Tibial nerve (tissue), 4 donors: Measurements from ENCODE around the gene CFAP57. TPM values are rescaled to one million over a fixed set of nuclear protein-coding genes. Genes with fewer than 3 reads are reported as not detected.

Experiments used
- DNase-seq, 2 donors: peaks; one replicate each; pipeline ENCODE4 v3.0.0-alpha.2; 2019; ENCODE audit warnings: low spot score in 2 of 2
- H3K27ac ChIP-seq, 4 donors: fragments of 200-600 bp; sonication (generic) in 3 of 4; one replicate each; pipeline ENCODE4 v1.5.1; 2017 to 2019; ENCODE audit warnings: mild to moderate bottlenecking in 1 of 4
- H3K27me3 ChIP-seq, 2 donors: fragments of 200-600 bp; sonication (generic) in 1 of 2; one replicate each; pipeline versions ENCODE4 v1.5.1 to v1.6.0; 2017 to 2019
- H3K36me3 ChIP-seq, 3 donors: fragments of 200-600 bp; sonication (generic); one replicate each; pipeline ENCODE4 v1.5.1; 2018 to 2019
- H3K4me1 ChIP-seq, 4 donors: fragments of 200-600 bp; sonication (generic) in 3 of 4; one replicate each; pipeline ENCODE4 v1.5.1; 2017 to 2019
- H3K4me3 ChIP-seq, 4 donors: fragments of 200-600 bp; sonication (generic) in 3 of 4; one replicate each; pipeline ENCODE4 v1.5.1; 2017 to 2019; ENCODE audit warnings: mild to moderate bottlenecking in 1 of 4, moderate library complexity in 1 of 4
- H3K9me3 ChIP-seq, 4 donors: fragments of 200-600 bp; sonication (generic) in 3 of 4; one replicate each; pipeline ENCODE4 v1.5.1; 2017 to 2019
- CTCF ChIP-seq, 5 experiments: fragments of 200-600 bp in 3 of 5; fragments of 450-650 bp in 2 of 5; sonication (generic) in 3 of 5; IDR thresholded peaks; one replicate each; pipeline ENCODE4 v1.5.1; 2016 to 2019; ENCODE audit warnings: antibody characterized with exemption in 5 of 5, mild to moderate bottlenecking in 3 of 5, moderate library complexity in 2 of 5
- EP300 ChIP-seq, 2 donors: sonication (generic); formaldehyde crosslinking; IDR thresholded peaks; one replicate each; pipeline ENCODE4 v1.6.1; 2017; ENCODE audit warnings: antibody characterized with exemption in 2 of 2, mild to moderate bottlenecking in 1 of 2
- POLR2A ChIP-seq, 2 donors: fragments of 450-650 bp; IDR thresholded peaks; one replicate each; pipeline ENCODE4 v1.6.1; 2017; ENCODE audit warnings: antibody characterized with exemption in 2 of 2, mild to moderate bottlenecking in 2 of 2, moderate library complexity in 2 of 2
- WGBS, 2 donors: methylation state at CpG; one replicate each; pipeline ENCODE4 v1.1.5; 2018; 5-methylcytosine and 5-hydroxymethylcytosine counted together
- total RNA-seq, 4 donors: library from RNA; depleted of rRNA; stranded (reverse); fragments of >200 nt; gene quantifications; one replicate each; pipeline ENCODE4 v1.1.0, GENCODE V29; 2016

The CFAP57 gene
- total RNA-seq, 4 donors from 2014 or later, result 0.21 to 0.30 (median 0.22) TPM; not detected in 1

GRCh38 chr1:43282220-43283195 lies 110.4 kb downstream of the CFAP57 start:
- no peaks in the 10 kb centered on the region for H3K27me3 ChIP-seq
- H3K9me3 ChIP-seq, result no peaks in the 10 kb centered on the region
- H3K4me1 ChIP-seq, result no peaks in the 10 kb centered on the region
- TF ChIP-seq EP300 (IDR thresholded peaks at IDR 0.05) (no peak), CTCF (IDR thresholded peaks at IDR 0.05) (no peak), POLR2A (IDR thresholded peaks at IDR 0.05) (no peak)
- H3K4me3 ChIP-seq, result no peak overlapping the region
- DNase-seq, result no peak
- no peaks in the 10 kb centered on the region for H3K36me3 ChIP-seq
- 68 to 79% methylated on average over 9 to 15 of the region's 15 CpGs for WGBS, 2 donors
- H3K27ac ChIP-seq, result peak overlapping the region in 2 of 4 donors; percentile 29 to 55

GRCh38 chr1:43284065-43284464 lies 111.9 kb downstream of the CFAP57 start:
- no peaks in the 10 kb centered on the region for H3K9me3 ChIP-seq
- 96 to 97% methylated on average over 3 of the region's 3 CpGs for WGBS, 2 donors
- no peak overlapping the region for H3K27ac ChIP-seq
- no peak for DNase-seq
- no peaks in the 10 kb centered on the region for H3K4me1 ChIP-seq
- TF ChIP-seq CTCF (IDR thresholded peaks at IDR 0.05) (no peak), EP300 (IDR thresholded peaks at IDR 0.05) (no peak), POLR2A (IDR thresholded peaks at IDR 0.05) (no peak)
- H3K27me3 ChIP-seq, result no peaks in the 10 kb centered on the region
- no peak overlapping the region for H3K4me3 ChIP-seq
- H3K36me3 ChIP-seq, result no peaks in the 10 kb centered on the region

- Histone ChIP-seq H3K9me3 (no peaks in the 10 kb centered on the region), H3K4me1 (no peaks in the 10 kb centered on the region), H3K4me3 (peak overlapping the region in 1 of 4 donors; percentile 1), H3K27me3 (no peaks in the 10 kb centered on the region), H3K27ac (peak overlapping the region in 1 of 4 donors; percentile 30), H3K36me3 (no peaks in the 10 kb centered on the region)
- no peak for DNase-seq
- TF ChIP-seq EP300 (IDR thresholded peaks at IDR 0.05), result no peak
- TF ChIP-seq CTCF (IDR thresholded peaks at IDR 0.05), result no peak
- TF ChIP-seq POLR2A (IDR thresholded peaks at IDR 0.05), result no peak
- 83 to 84% methylated on average over 12 of the region's 12 CpGs for WGBS, 2 donors
Measured at GRCh38 chr1:43284546-43285110, 112.5 kb downstream of the CFAP57 start.

- no peak for DNase-seq
- Histone ChIP-seq H3K27ac (peak within 1 kb of the TSS in 1 of 4 donors; percentile 30), H3K9me3 (no peaks in the 10 kb centered on the region), H3K4me1 (no peaks in the 10 kb centered on the region), H3K36me3 (no peaks in the 10 kb centered on the region), H3K4me3 (peak within 1 kb of the TSS in 1 of 4 donors; percentile 1), H3K27me3 (no peaks in the 10 kb centered on the region)
- WGBS, 2 donors, result 54% methylated on average over 14 to 19 of the region's 19 CpGs
- no peak for TF ChIP-seq EP300 (IDR thresholded peaks at IDR 0.05)
- peak in 1 of 5 experiments; percentile 6 for TF ChIP-seq CTCF (IDR thresholded peaks at IDR 0.05)
- TF ChIP-seq POLR2A (IDR thresholded peaks at IDR 0.05), result no peak
Measured at GRCh38 chr1:43285269-43285990, 113.3 kb downstream of the CFAP57 start, which contains the start of gene C1orf210. TSS of gene C1orf210 (minus strand) at chr1:43285581. CDS start at chr1:43283270, 2,311 bp downstream.
